ENCODE results near the gene NLRC5.
"Not testable (repeated sequence)": the region's sequence is repeated elsewhere in the genome, so short reads cannot be mapped to it uniquely, and the experiment has no call there.

Gene NLRC5

GRCh38 chr16:57058291-57058861, 69.0 kb downstream of the NLRC5 start:
- no peaks in the 10 kb centered on the region for H3K9me3 ChIP-seq (ENCODE audit: control insufficient read depth, insufficient read depth, low read length)
- H3K4me1 ChIP-seq (ENCODE audit: insufficient read depth, low read length) = peaks cover 9% of the 10 kb centered on the region
- H3K9ac ChIP-seq (ENCODE audit: low read depth, low read length) = no peak overlapping the region
- no peaks in the 10 kb centered on the region for H3K36me3 ChIP-seq (ENCODE audit: insufficient read depth, low read length)

- Histone ChIP-seq H3K4me1 (ENCODE audit: insufficient read depth, low read length) (peaks cover 6% of the 10 kb centered on the region), H3K9me3 (ENCODE audit: control insufficient read depth, insufficient read depth, low read length) (no peaks in the 10 kb centered on the region), H3K36me3 (ENCODE audit: insufficient read depth, low read length) (no peaks in the 10 kb centered on the region), H3K9ac (ENCODE audit: low read depth, low read length) (no peak overlapping the region)
Observed at GRCh38 chr16:57060323-57061083, 71.1 kb downstream of the NLRC5 start.

- H3K4me1 ChIP-seq (ENCODE audit: insufficient read depth, low read length) = no peaks in the 10 kb centered on the region
- H3K9ac ChIP-seq (ENCODE audit: low read depth, low read length) = no peak overlapping the region
- H3K36me3 ChIP-seq (ENCODE audit: insufficient read depth, low read length) = no peaks in the 10 kb centered on the region
- no peaks in the 10 kb centered on the region for H3K9me3 ChIP-seq (ENCODE audit: control insufficient read depth, insufficient read depth, low read length)
Observed at GRCh38 chr16:57061084-57061905, 71.9 kb downstream of the NLRC5 start.

- Histone ChIP-seq H3K36me3 (ENCODE audit: insufficient read depth, low read length) (no peaks in the 10 kb centered on the region), H3K9me3 (ENCODE audit: control insufficient read depth, insufficient read depth, low read length) (no peaks in the 10 kb centered on the region), H3K9ac (ENCODE audit: low read depth, low read length) (no peak overlapping the region), H3K4me1 (ENCODE audit: insufficient read depth, low read length) (no peaks in the 10 kb centered on the region)
Observed at GRCh38 chr16:57062329-57062728, 73.0 kb downstream of the NLRC5 start.

GRCh38 chr16:57063189-57063588, 73.8 kb downstream of the NLRC5 start:
- H3K9me3 ChIP-seq (ENCODE audit: control insufficient read depth, insufficient read depth, low read length); H3K4me1 ChIP-seq (ENCODE audit: insufficient read depth, low read length); H3K9ac ChIP-seq (ENCODE audit: low read depth, low read length); H3K36me3 ChIP-seq (ENCODE audit: insufficient read depth, low read length): not testable (repeated sequence)

GRCh38 chr16:57064995-57065394, 75.6 kb downstream of the NLRC5 start:
- H3K4me1 ChIP-seq (ENCODE audit: insufficient read depth, low read length) = no peaks in the 10 kb centered on the region
- H3K9me3 ChIP-seq (ENCODE audit: control insufficient read depth, insufficient read depth, low read length) = no peaks in the 10 kb centered on the region
- no peaks in the 10 kb centered on the region for H3K36me3 ChIP-seq (ENCODE audit: insufficient read depth, low read length)
- no peak overlapping the region for H3K9ac ChIP-seq (ENCODE audit: low read depth, low read length)

- Histone ChIP-seq H3K36me3 (ENCODE audit: insufficient read depth, low read length) (no peaks in the 10 kb centered on the region), H3K4me1 (ENCODE audit: insufficient read depth, low read length) (no peaks in the 10 kb centered on the region), H3K9ac (ENCODE audit: low read depth, low read length) (no peak overlapping the region), H3K9me3 (ENCODE audit: control insufficient read depth, insufficient read depth, low read length) (no peaks in the 10 kb centered on the region)
Observed at GRCh38 chr16:57066625-57067024, 77.3 kb downstream of the NLRC5 start.

GRCh38 chr16:57067347-57067746, 78.0 kb downstream of the NLRC5 start:
- no peaks in the 10 kb centered on the region for H3K36me3 ChIP-seq (ENCODE audit: insufficient read depth, low read length)
- H3K4me1 ChIP-seq (ENCODE audit: insufficient read depth, low read length) = no peaks in the 10 kb centered on the region
- no peak overlapping the region for H3K9ac ChIP-seq (ENCODE audit: low read depth, low read length)
- no peaks in the 10 kb centered on the region for H3K9me3 ChIP-seq (ENCODE audit: control insufficient read depth, insufficient read depth, low read length)

GRCh38 chr16:57069053-57069452, 79.7 kb downstream of the NLRC5 start:
- Histone ChIP-seq H3K4me1 (ENCODE audit: insufficient read depth, low read length) (no peaks in the 10 kb centered on the region), H3K9me3 (ENCODE audit: control insufficient read depth, insufficient read depth, low read length) (no peaks in the 10 kb centered on the region), H3K36me3 (ENCODE audit: insufficient read depth, low read length) (no peaks in the 10 kb centered on the region), H3K9ac (ENCODE audit: low read depth, low read length) (no peak overlapping the region)

GRCh38 chr16:57069635-57070370, 80.4 kb downstream of the NLRC5 start:
- Histone ChIP-seq H3K4me1 (ENCODE audit: insufficient read depth, low read length) (no peaks in the 10 kb centered on the region), H3K9ac (ENCODE audit: low read depth, low read length) (no peak overlapping the region), H3K36me3 (ENCODE audit: insufficient read depth, low read length) (no peaks in the 10 kb centered on the region), H3K9me3 (ENCODE audit: control insufficient read depth, insufficient read depth, low read length) (no peaks in the 10 kb centered on the region)

GRCh38 chr16:57070424-57070823, 81.1 kb downstream of the NLRC5 start:
- Histone ChIP-seq H3K9me3 (ENCODE audit: control insufficient read depth, insufficient read depth, low read length) (no peaks in the 10 kb centered on the region), H3K36me3 (ENCODE audit: insufficient read depth, low read length) (no peaks in the 10 kb centered on the region), H3K4me1 (ENCODE audit: insufficient read depth, low read length) (no peaks in the 10 kb centered on the region), H3K9ac (ENCODE audit: low read depth, low read length) (no peak overlapping the region)

- not testable (repeated sequence) for H3K4me1 ChIP-seq (ENCODE audit: insufficient read depth, low read length); H3K9me3 ChIP-seq (ENCODE audit: control insufficient read depth, insufficient read depth, low read length); H3K36me3 ChIP-seq (ENCODE audit: insufficient read depth, low read length); H3K9ac ChIP-seq (ENCODE audit: low read depth, low read length)
Observed at GRCh38 chr16:57071081-57071732, 81.8 kb downstream of the NLRC5 start.

GRCh38 chr16:57071831-57072582, 82.7 kb downstream of the NLRC5 start:
- Histone ChIP-seq H3K9me3 (ENCODE audit: control insufficient read depth, insufficient read depth, low read length) (no peaks in the 10 kb centered on the region), H3K36me3 (ENCODE audit: insufficient read depth, low read length) (no peaks in the 10 kb centered on the region), H3K9ac (ENCODE audit: low read depth, low read length) (no peak overlapping the region), H3K4me1 (ENCODE audit: insufficient read depth, low read length) (no peaks in the 10 kb centered on the region)

All from ES-I3 (cell line).